Endometrial microvascular endothelial cells (primary cell): Measurements from ENCODE around the gene CPA2. TPM values are rescaled to one million over a fixed set of nuclear protein-coding genes. Genes with fewer than 3 reads are reported as not detected.

Experiments used
- in situ Hi-C: cut with HindIII; loops from 2 replicates; pipeline ENCODE4 v1.10.0; 2017; ENCODE audit warnings: low sequenced_read_pairs, low pct_unique_long_range_greater_than_20kb; ENCODE audit errors: inconsistent ontology term
- total RNA-seq: library from RNA; depleted of rRNA; stranded (reverse); fragments of >200 nt; gene quantifications from one replicate; pipeline ENCODE4 v1.2.3, GENCODE V29; 2015; ENCODE audit errors: inconsistent ontology term

Gene CPA2
- total RNA-seq, 1 donor from 2014 or later = not detected

DNA sequence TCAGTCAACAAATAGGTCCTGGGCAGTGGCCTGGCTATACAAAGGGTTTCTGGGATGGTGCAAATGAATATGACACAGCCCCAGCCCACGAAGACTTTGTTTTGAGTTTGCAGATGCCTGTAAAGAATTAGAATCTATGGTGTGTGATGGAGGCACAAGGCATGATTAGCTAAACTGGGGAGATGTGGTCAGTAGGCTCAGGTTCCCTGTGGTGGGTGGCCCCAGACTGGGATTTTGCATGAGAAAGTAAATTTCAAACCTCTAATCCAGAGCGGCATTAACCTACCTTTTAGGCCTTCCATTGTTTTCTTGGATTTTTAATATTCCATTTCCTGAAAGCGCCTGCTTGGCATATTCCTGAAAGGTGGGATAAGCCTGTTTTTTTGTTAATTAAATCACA lies 71.6 kb downstream of the CPA2 start:
- in situ Hi-C loops = no loop called here

Other genes with a start within 250 kb of the CPA2 start
- 25.2 TPM for gene ZC3HC1, start 215.5 kb upstream of the CPA2 start, total RNA-seq
- gene KLHDC10, start 196.3 kb upstream of the CPA2 start, total RNA-seq = 18.3 TPM
- gene TMEM209, start 61.5 kb upstream of the CPA2 start, total RNA-seq = 11.1 TPM
- gene SSMEM1, start 59.0 kb upstream of the CPA2 start, total RNA-seq = not detected
- gene CPA4, start 26.3 kb downstream of the CPA2 start, total RNA-seq = 0.28 TPM
- gene CPA5, start 78.0 kb downstream of the CPA2 start, total RNA-seq = not detected
- gene CPA1, start 113.6 kb downstream of the CPA2 start, total RNA-seq = not detected
- 13.7 TPM for gene CEP41, start 174.2 kb downstream of the CPA2 start, total RNA-seq
- 8.7 TPM for gene MEST, start 225.2 kb downstream of the CPA2 start, total RNA-seq